HL-60 (cell line): Measurements from ENCODE around the gene TRPM2.

Source experiments
- POLR2AphosphoS5 ChIP-seq: IDR thresholded peaks from 2 replicates; pipeline ENCODE4 v1.6.1; 2012; ENCODE audit warnings: low read depth
- SPI1 ChIP-seq: IDR thresholded peaks from 2 replicates; pipeline ENCODE4 v1.6.1; 2012; ENCODE audit warnings: low read depth, mild to moderate bottlenecking, borderline replicate concordance
- TF ChIP-seq, protein P1 (sequence below): IDR thresholded peaks from one replicate; pipeline ENCODE4 v1.5.1; 2011; ENCODE audit warnings: low read length, control low read depth, inconsistent platforms; ENCODE audit not compliant: insufficient read depth

DNA sequence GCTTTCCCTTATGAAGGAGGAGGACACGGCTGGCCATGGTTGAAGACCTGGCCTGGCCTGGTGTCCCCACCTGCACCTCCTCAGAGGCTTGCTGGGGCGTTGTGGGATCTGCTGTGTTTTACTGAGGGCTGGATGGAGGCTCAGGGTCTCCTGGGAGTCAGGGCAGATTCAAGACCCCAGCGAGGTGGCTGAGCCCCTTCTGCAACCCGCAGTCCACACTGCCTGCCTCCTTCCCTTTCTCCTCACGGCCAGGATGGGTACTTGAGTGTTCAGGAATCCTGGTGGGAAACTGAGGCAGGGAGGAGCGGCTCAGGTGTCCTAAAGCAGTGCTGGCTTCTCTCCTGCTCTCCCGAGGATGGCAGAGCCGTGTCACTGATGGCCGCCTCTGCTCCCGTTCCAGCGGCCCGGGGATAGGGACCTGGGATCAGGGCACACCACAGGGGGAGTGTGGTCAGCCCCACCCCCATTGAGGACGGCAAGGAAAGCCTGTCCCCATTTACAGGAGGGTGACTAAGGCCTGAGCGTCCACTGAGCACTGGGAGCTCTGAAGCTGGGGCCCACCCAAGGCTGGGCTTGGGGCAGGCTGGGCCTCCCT lies 47.5 kb downstream of the TRPM2 start:
- TF ChIP-seq POLR2AphosphoS5 (no peak), SPI1 (no peak)
- TF ChIP-seq, protein P1, sequence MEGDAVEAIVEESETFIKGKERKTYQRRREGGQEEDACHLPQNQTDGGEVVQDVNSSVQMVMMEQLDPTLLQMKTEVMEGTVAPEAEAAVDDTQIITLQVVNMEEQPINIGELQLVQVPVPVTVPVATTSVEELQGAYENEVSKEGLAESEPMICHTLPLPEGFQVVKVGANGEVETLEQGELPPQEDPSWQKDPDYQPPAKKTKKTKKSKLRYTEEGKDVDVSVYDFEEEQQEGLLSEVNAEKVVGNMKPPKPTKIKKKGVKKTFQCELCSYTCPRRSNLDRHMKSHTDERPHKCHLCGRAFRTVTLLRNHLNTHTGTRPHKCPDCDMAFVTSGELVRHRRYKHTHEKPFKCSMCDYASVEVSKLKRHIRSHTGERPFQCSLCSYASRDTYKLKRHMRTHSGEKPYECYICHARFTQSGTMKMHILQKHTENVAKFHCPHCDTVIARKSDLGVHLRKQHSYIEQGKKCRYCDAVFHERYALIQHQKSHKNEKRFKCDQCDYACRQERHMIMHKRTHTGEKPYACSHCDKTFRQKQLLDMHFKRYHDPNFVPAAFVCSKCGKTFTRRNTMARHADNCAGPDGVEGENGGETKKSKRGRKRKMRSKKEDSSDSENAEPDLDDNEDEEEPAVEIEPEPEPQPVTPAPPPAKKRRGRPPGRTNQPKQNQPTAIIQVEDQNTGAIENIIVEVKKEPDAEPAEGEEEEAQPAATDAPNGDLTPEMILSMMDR = no peak
